ENCODE results near the gene MPV17.
"Not testable (repeated sequence)": the region's sequence is repeated elsewhere in the genome, so short reads cannot be mapped to it uniquely, and the experiment has no call there.

The MPV17 gene

DNA sequence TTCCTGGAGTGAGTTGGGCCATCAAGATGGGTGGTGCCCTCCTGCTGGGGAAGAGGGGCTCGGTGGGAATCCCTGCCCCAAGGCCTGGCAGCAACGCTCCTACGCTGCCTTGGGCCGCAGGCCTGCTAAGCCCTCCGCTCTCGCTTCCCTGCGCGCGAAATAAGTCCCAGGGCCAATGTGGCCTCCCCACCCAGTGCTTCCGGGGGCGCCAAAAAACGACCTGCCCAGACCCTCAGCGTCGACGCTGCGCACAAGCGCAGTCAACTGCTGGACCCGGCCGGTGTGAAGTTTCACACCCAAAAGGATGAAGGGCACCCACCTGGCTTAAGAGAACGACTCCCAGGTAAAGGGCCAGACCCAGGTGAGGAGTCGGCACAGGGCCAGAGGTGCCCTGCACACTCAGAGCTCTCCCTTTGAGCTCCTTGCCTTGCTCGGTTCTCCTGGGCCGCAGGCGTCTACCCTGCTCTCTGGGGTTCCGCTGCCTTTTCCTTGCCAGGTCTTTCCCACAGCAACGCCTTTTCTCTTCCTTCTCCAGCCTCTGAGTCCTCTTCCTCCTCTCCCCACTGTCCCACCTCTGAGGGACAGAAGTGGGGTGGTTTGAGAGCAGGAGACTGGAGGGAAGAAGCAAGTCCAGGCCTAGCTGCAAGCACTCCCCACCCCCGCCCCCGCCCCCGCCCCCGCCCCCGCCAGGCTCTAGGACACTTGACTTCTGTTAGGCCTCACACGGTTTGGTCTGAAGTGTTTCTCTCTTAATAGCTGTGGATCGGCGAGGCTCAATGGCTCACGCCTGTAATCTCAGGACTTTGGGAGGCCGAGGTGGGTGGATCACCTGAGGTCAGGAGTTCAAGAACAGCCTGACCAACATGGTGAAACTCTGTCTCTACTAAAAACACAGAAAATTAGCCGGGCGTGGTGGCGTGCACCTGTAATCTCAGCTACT lies 47.4 kb downstream of the MPV17 start, which contains the start of gene DNAJC5G:
DNAJC5G (plus strand) TSS at position 223 of the 940 bp plus-strand sequence. CDS start 1,296 bp downstream, outside the sequence.
- Histone ChIP-seq H3K9me3 (ENCODE audit: control insufficient read depth, insufficient read depth, low read length) (0 out of 2 replicates have a peak, but pooled peaks cover 1% of the 10 kb centered on the region), H3K4me1 (ENCODE audit: insufficient read depth, low read length) (no peaks in the 10 kb centered on the region), H3K9ac (ENCODE audit: low read depth, low read length) (no peak within 1 kb of the TSS), H3K36me3 (ENCODE audit: insufficient read depth, low read length) (no peaks in the 10 kb centered on the region)

DNA sequence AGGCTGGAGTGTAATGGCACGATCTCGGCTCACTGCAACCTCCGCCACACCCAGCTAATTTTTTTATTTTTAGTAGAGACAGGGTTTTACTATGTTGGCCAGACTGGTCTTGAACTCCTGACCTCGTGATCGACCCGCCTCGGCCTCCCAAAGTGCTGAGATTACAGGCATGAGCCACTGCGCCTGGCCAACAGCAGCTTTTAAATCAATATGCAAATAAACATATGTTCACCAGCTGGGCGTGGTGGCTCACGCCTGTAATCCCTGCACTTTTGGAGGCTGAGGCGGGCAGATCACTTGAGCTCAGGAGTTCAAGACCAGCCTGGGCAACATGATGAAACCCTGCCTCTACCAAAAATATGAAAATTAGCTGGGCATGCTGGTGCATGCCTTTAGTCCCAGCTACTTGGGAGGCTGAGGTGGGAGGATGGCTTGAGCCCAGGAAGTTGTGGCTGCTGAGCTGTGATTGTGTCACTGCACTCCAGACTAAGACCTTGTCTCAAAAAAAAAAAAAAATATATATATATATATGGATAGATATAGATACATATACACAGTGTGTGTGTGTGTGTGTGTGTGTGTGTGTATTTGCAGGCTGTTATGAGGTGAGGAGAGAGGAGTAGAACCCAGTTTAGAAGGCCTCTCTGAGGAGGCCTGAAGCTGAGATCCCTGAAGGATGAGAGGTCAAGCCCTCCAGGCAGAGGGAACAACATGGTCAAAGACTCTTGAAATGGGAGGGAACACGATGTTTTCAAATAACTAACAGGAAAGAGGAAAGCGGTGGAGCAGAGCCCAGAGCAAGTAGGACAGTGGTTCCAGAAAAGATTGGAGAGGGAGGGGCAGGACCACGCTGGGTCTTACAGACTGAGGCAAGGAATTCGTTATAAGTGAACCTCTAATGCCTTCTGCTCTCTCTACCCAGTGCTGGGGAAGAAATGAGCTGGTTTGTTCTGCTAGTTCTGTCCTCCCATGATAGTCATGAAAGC lies 50.1 kb downstream of the MPV17 start:
- not testable (repeated sequence) for H3K36me3 ChIP-seq (ENCODE audit: insufficient read depth, low read length); H3K4me1 ChIP-seq (ENCODE audit: insufficient read depth, low read length); H3K9me3 ChIP-seq (ENCODE audit: control insufficient read depth, insufficient read depth, low read length); H3K9ac ChIP-seq (ENCODE audit: low read depth, low read length)

DNA sequence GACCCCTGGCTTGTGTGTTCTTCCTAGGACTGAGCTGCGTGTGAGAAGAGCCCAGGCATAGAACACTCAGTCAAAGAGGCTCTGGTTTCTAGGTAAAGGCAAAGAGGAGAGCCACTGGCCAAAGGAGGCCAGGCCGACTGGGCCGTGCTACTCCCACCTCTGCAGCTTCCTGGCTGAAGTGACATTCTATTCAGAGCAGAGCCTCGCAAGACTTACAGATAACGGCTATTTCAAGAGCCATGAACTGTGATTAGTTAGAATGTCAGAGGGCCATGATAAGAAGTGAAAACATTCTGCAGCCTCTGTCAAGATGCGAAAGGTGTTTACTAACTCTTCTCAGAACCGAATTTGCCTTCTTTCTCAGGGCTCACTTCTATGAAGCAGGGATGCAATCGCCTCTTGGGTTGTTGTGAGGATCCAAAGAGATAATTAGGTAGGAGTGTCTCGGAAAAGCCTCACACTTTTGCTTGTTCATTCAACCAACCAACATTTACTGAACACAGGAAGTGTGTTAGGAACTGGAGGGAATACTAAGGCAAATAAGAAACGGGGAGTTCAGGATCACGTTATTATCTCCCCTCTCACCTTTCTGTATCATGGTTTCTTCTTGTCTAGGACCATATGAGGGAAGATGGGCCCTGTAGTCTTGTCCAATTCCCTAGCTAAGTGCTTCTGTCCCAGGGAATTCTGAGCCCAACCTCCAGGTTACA lies 51.1 kb downstream of the MPV17 start:
- Histone ChIP-seq H3K4me1 (ENCODE audit: insufficient read depth, low read length) (no peaks in the 10 kb centered on the region), H3K9ac (ENCODE audit: low read depth, low read length) (no peak overlapping the region), H3K36me3 (ENCODE audit: insufficient read depth, low read length) (no peaks in the 10 kb centered on the region), H3K9me3 (ENCODE audit: control insufficient read depth, insufficient read depth, low read length) (0 out of 2 replicates have a peak, but pooled peaks cover 2% of the 10 kb centered on the region)

DNA sequence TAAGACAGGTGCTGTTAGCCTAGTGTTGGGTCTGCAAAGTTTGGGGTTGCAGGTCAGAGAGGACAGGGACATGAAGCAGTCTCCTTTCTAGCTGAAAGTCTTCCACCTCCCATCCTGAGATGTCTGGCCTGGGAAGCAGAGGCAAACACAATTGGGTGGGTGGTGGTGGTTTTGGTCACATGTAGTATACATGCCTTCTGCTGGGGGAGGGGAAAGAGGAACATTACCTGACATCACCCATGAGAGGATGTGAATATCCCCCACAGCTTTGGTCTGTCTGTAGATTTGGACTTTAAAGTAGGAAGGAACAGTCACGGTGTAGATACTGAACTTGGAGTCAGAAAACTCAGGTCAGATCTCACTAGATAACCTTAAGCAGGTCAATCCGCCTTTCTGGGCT lies 52.2 kb downstream of the MPV17 start:
- no peaks in the 10 kb centered on the region for H3K4me1 ChIP-seq (ENCODE audit: insufficient read depth, low read length)
- no peaks in the 10 kb centered on the region for H3K36me3 ChIP-seq (ENCODE audit: insufficient read depth, low read length)

DNA sequence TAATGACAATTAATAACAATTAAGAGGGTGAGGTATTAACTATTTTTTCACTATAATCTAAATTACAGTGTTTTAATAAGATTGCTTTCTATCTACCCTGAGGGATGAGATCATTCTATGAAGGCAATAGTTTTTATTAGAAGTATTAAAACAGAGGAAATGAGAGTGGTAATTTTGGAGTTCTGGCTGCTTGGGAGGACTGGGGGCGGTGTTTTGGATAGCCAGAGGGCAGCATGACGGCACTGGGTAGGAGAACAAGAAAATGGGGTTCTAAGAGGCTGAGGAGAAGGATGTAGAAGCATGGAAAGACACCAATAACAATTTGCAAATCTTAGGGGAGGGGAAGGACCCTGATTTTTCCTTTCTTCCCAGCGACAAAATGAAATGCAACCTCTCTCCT lies 52.8 kb downstream of the MPV17 start:
- Histone ChIP-seq H3K4me1 (ENCODE audit: insufficient read depth, low read length) (no peaks in the 10 kb centered on the region), H3K9me3 (ENCODE audit: control insufficient read depth, insufficient read depth, low read length) (0 out of 2 replicates have a peak, but pooled peaks cover 2% of the 10 kb centered on the region), H3K9ac (ENCODE audit: low read depth, low read length) (no peak overlapping the region), H3K36me3 (ENCODE audit: insufficient read depth, low read length) (no peaks in the 10 kb centered on the region)

More for the DNA sequence above, 52.2 kb downstream of the MPV17 start:
- H3K9me3 ChIP-seq (ENCODE audit: control insufficient read depth, insufficient read depth, low read length), result 0 out of 2 replicates have a peak, but pooled peaks cover 2% of the 10 kb centered on the region
- H3K9ac ChIP-seq (ENCODE audit: low read depth, low read length), result no peak overlapping the region

DNA sequence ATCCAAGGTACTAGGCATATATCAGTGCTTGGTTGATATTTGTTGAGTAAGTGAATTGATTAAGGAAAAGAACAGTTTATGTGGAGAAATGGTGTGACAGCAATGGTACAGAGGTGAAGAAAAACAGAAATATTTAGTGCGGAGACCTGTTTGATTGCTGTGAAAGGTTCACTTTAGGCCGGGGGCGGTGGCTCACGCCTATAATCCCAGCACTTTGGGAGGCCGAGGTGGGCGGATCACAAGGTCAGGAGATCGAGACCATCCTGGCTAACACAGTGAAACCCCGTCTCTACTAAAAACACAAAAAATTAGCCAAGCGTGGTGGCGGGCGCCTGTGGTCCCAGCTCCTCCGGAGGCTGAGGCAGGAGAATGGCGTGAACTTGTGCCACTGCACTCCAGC lies 54.6 kb downstream of the MPV17 start:
- H3K4me1 ChIP-seq (ENCODE audit: insufficient read depth, low read length); H3K36me3 ChIP-seq (ENCODE audit: insufficient read depth, low read length); H3K9me3 ChIP-seq (ENCODE audit: control insufficient read depth, insufficient read depth, low read length); H3K9ac ChIP-seq (ENCODE audit: low read depth, low read length): not testable (repeated sequence)

DNA sequence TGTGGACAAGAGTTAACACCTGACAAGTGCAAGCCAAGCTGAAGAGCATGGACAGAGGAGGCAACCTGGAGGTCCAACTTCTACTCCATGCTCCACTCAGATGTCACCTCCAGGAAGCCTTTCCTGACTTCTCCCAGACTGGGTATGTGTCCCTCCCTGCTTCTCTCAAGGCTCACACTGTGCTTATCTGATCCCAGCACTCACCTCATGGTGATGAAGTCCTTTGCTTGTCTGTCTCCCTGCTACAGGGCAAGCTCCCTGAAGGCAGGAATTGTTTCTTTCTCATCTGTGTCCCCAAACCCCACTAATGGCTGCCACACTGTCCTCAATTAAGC lies 57.4 kb downstream of the MPV17 start:
- H3K4me1 ChIP-seq (ENCODE audit: insufficient read depth, low read length), result peaks cover 4% of the 10 kb centered on the region
- H3K9ac ChIP-seq (ENCODE audit: low read depth, low read length), result no peak overlapping the region
- no peaks in the 10 kb centered on the region for H3K36me3 ChIP-seq (ENCODE audit: insufficient read depth, low read length)
- H3K9me3 ChIP-seq (ENCODE audit: control insufficient read depth, insufficient read depth, low read length), result 0 out of 2 replicates have a peak, but pooled peaks cover 1% of the 10 kb centered on the region

DNA sequence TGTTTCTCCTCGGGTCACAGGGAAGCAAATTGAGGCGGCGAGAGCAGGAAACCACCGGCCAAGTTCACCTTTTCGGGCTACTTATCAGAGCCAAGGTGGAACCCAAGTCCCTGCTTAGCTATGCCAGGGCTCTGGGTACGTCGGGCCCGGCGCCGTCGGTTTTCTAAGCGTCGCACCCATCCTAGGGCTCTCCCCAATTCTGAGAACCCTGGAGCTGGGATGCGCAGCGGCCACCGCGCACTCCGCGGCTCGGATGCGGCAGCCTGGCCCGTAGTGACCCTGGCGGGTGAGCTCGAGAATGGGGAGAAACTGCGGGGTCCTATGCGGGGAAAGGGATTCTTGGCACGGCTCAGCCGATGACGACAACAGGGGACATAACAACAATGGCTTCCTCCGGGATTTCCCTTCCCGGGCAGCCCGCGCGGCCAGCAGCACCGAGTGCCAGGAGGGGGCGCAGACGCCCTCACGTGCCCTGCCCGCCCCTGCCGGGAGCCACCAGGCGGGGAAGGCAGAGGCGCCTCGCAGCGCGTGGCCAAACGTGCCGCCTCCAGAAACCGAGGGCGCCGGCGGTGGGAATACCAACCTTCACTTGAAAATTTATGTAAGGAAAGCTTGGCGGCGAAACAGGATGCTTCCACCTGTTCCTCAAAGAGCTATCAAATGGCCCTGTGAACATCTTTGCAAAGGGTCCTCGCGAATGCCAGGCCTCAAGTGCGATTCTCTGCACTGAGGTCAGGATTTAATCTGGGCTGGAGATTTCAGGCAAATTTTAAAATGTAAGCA lies 58.0 kb downstream of the MPV17 start:
- Histone ChIP-seq H3K4me1 (ENCODE audit: insufficient read depth, low read length) (peaks cover 4% of the 10 kb centered on the region), H3K9ac (ENCODE audit: low read depth, low read length) (peak overlapping the region; percentile 61)

DNA sequence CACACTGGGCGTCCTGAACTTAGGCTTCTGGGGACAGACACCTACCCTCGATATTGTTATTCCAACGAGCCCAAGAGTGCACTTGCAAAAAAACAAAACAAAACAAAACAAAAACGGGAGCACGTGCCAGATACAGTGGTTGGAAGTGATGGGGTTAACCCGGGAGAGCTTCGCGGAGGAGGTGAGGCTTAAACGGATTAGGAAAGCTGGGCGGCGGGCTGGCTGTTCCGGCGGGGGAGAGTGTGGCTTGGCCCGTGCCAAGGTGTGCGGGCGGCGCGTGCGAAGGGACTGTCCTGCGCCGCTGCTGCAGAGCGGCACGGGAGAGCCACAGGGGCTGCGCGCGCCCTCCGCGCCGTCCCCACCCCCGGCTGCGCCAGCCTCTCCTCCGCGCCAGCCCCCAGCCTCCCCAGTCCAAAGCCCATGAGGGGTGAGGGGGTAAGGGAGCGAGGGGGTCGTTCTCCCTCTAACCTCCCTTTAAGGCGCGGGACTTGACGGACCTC lies 58.6 kb downstream of the MPV17 start:
- peak overlapping the region; percentile 61; the same call in 1 of the 2 replicates for H3K9ac ChIP-seq (ENCODE audit: low read depth, low read length)
- H3K36me3 ChIP-seq (ENCODE audit: insufficient read depth, low read length), result no peaks in the 10 kb centered on the region
- no peaks in the 10 kb centered on the region for H3K9me3 ChIP-seq (ENCODE audit: control insufficient read depth, insufficient read depth, low read length)
- H3K4me1 ChIP-seq (ENCODE audit: insufficient read depth, low read length), result peaks cover 4% of the 10 kb centered on the region

More for the DNA sequence above, 58.0 kb downstream of the MPV17 start:
- Histone ChIP-seq H3K36me3 (ENCODE audit: insufficient read depth, low read length) (no peaks in the 10 kb centered on the region), H3K9me3 (ENCODE audit: control insufficient read depth, insufficient read depth, low read length) (no peaks in the 10 kb centered on the region)

DNA sequence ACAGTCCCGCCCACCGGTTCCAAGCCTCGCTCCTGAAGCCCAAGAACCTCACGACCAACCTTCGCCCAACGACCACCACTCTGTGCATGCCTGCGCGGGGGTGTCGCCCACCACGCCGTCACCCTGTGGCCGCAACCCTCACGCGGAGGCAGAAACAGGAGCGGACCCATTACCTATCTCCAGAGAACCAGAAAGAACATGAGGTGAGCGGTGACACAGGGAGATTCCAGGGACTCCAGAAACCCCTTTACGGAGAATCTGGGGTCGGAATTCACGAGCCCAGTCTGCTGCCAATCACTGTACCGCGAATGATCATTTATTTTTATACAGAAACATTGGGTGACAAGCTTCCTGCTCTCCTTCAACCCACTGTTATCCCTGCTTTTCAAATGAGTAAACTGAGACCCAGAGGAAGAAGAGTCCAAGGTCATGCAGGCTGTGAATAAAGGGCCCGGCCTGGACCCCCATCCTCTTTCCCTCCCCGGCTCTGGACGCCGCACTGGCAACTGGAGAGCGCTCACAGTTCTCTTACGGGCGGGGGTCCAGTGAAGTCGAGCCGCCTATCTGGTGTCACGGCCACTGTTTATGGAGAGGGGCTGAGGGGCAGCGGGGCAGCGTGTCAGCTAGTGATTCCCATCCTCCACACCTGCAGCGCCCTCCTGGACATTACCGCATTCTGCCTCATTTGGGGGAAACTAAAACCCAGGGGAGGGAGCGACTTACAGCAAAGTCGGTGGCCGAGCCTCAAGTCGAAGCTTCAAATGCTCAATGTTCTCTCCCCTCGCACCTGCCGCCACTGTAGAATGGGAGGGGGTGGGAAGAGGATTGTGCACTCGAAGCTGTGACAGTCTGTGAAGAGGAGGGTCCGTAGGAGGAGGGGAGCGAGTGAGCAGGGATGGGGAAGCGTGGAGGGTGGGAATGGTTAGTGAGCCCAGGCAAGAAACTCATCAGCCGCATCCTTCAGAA lies 59.3 kb downstream of the MPV17 start:
- Histone ChIP-seq H3K9me3 (ENCODE audit: control insufficient read depth, insufficient read depth, low read length) (no peaks in the 10 kb centered on the region), H3K9ac (ENCODE audit: low read depth, low read length) (peak overlapping the region; percentile 61; the same call in 1 of the 2 replicates), H3K4me1 (ENCODE audit: insufficient read depth, low read length) (peaks cover 4% of the 10 kb centered on the region), H3K36me3 (ENCODE audit: insufficient read depth, low read length) (no peaks in the 10 kb centered on the region)

DNA sequence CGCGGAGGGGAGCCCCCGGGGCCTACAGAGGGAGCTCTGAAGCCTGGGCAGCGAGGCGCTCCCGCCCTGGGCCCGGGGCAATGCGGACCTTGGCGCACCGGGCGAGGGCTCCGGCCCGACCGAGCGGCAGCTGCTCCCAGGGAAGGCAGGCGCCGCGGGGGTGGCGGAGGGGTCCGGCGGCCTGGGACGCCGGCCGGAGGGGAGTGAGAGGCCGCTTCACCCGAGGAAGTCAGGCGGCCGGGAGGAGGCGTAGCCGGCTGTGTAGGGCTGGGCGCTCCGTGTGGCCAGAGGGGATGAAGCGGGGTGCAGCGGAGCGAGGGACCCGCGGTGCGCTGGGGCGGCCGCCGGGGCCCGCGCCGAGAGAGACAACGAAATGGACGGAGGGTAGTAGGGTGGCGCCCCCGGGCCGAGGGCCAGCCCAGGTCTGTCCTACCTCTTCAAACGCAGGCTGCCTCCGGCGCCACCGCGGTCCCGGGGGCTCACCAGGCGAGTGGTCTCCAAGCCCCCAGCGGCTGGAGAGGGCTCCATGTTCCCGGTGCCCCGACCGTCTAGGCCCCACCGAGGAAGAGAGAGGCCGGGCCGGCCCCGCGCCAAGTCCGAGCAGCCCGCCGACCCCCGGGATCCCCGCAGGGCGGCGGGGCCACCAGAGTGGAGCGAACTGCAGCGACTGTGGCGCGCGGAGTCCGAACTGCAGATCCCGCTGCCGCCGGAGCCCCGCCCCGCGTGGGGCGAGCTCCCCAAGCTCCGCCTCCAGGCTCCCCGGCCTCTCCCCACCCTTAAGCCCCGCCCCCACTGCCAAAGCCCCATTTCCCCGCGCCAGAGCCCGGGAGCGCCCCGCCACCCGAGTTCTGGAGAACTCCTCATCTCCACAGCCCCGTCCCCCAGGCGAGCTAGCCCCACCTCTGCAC lies 60.3 kb downstream of the MPV17 start, which contains the start of gene SLC30A3:
SLC30A3 (minus strand) TSS at position 669 of the 908 bp plus-strand sequence; CDS start at position 528, 141 bp downstream.
- Histone ChIP-seq H3K9me3 (ENCODE audit: control insufficient read depth, insufficient read depth, low read length) (no peaks in the 10 kb centered on the region), H3K36me3 (ENCODE audit: insufficient read depth, low read length) (no peaks in the 10 kb centered on the region), H3K4me1 (ENCODE audit: insufficient read depth, low read length) (peaks cover 4% of the 10 kb centered on the region), H3K9ac (ENCODE audit: low read depth, low read length) (peak within 1 kb of the TSS; percentile 61)

All from ES-I3 (cell line).